ENCODE results near the gene RGS14. TPM values are rescaled to one million over a fixed set of nuclear protein-coding genes. Genes with fewer than 3 reads are reported as not detected.

The RGS14 gene
- total RNA-seq, 1 donor from 2014 or later, result 8.4 TPM

GRCh38 chr5:177364159-177364962, 6.6 kb downstream of the RGS14 start:
- FAIRE-seq, result no peak
- TF ChIP-seq, protein P1, sequence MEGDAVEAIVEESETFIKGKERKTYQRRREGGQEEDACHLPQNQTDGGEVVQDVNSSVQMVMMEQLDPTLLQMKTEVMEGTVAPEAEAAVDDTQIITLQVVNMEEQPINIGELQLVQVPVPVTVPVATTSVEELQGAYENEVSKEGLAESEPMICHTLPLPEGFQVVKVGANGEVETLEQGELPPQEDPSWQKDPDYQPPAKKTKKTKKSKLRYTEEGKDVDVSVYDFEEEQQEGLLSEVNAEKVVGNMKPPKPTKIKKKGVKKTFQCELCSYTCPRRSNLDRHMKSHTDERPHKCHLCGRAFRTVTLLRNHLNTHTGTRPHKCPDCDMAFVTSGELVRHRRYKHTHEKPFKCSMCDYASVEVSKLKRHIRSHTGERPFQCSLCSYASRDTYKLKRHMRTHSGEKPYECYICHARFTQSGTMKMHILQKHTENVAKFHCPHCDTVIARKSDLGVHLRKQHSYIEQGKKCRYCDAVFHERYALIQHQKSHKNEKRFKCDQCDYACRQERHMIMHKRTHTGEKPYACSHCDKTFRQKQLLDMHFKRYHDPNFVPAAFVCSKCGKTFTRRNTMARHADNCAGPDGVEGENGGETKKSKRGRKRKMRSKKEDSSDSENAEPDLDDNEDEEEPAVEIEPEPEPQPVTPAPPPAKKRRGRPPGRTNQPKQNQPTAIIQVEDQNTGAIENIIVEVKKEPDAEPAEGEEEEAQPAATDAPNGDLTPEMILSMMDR (IDR thresholded peaks at IDR 0.05; ENCODE audit: insufficient read depth, low read length, severe bottlenecking), result no peak
- peak; percentile 45 for DNase-seq (ENCODE audit: low read depth)
- Histone ChIP-seq H3K27me3 (ENCODE audit: control insufficient read depth, insufficient read depth, low read length) (no peaks in the 10 kb centered on the region), H3K4me3 (ENCODE audit: low read depth, low read length) (no peak overlapping the region), H3K36me3 (ENCODE audit: control insufficient read depth, insufficient read depth, low read length) (no peaks in the 10 kb centered on the region)

DNA sequence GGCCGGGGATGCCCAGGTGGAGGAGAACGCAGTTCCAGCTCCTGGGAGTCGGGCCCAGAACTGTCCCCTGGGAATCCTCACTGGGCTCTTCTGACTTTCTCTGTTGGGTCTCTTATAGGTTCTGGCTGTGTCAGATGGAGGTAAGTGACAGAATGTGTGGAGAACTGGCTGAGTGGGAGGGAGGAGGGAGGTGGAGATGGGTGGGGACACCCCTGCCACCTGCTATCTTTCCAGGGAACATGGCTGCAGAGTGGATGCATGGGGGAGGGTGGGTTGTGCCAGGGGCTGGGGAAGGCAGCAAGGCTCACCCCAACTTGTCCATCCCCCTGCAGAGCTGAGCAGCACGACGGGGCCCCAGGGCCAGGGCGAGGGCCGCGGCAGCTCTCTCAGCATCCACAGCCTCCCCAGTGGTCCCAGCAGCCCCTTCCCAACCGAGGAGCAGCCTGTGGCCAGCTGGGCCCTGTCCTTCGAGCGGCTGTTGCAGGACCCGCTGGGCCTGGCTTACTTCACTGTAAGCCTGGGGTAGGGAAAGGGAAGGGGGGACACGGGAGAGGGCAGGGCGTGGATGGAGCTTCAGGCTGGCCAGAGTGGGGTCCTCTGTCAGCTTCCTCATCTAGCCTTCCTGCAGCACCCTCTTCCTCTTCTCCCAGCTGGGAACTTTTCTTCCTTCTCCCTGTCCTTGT, 8.3 kb downstream of the RGS14 start:
- H3K4me3 ChIP-seq (ENCODE audit: low read depth, low read length), result no peak overlapping the region
- FAIRE-seq, result no peak

GRCh38 chr5:177366528-177367322, 9.0 kb downstream of the RGS14 start:
- FAIRE-seq (no peak), DNase-seq (ENCODE audit: low read depth) (peak; percentile 69)
- Histone ChIP-seq H3K4me3 (ENCODE audit: low read depth, low read length) (peak overlapping the region; percentile 35), H3K27me3 (ENCODE audit: control insufficient read depth, insufficient read depth, low read length) (no peaks in the 10 kb centered on the region), H3K36me3 (ENCODE audit: control insufficient read depth, insufficient read depth, low read length) (no peaks in the 10 kb centered on the region)
- TF ChIP-seq, protein P1 (IDR thresholded peaks at IDR 0.05; ENCODE audit: insufficient read depth, low read length, severe bottlenecking), result no peak

More for the DNA sequence above, 8.3 kb downstream of the RGS14 start:
- no peaks in the 10 kb centered on the region for H3K36me3 ChIP-seq (ENCODE audit: control insufficient read depth, insufficient read depth, low read length)
- TF ChIP-seq, protein P1 (IDR thresholded peaks at IDR 0.05; ENCODE audit: insufficient read depth, low read length, severe bottlenecking), result no peak
- no peaks in the 10 kb centered on the region for H3K27me3 ChIP-seq (ENCODE audit: control insufficient read depth, insufficient read depth, low read length)
- no peak for DNase-seq (ENCODE audit: low read depth)

DNA sequence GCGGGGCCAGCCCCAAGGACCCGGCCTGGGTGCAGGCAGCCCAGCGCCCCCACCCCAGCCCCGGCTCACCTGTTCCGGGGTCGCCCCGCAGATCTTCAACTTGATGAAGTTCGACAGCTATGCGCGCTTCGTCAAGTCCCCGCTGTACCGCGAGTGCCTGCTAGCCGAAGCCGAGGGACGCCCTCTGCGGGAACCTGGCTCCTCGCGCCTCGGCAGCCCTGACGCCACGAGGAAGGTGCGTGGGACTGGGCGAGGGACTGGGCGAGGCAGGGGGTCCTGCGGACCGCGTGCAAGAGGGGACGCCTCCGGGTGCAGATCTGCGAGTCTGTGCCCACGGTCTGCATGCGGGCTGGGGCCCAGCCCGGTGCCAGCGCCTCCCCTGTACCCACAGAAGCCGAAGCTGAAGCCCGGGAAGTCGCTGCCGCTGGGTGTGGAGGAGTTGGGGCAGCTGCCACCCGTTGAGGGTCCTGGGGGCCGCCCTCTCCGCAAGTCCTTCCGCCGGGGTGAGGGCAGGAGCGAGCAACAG, 9.7 kb downstream of the RGS14 start:
- Histone ChIP-seq H3K4me3 (ENCODE audit: low read depth, low read length) (peak overlapping the region; percentile 35), H3K27me3 (ENCODE audit: control insufficient read depth, insufficient read depth, low read length) (no peaks in the 10 kb centered on the region), H3K36me3 (ENCODE audit: control insufficient read depth, insufficient read depth, low read length) (peaks cover 3% of the 10 kb centered on the region)
- FAIRE-seq (no peak), DNase-seq (ENCODE audit: low read depth) (no peak)
- TF ChIP-seq, protein P1 (IDR thresholded peaks at IDR 0.05; ENCODE audit: insufficient read depth, low read length, severe bottlenecking), result peak; percentile 20

GRCh38 chr5:177367981-177368868, 10.5 kb downstream of the RGS14 start:
- TF ChIP-seq, protein P1 (IDR thresholded peaks at IDR 0.05; ENCODE audit: insufficient read depth, low read length, severe bottlenecking), result no peak
- no peaks in the 10 kb centered on the region for H3K27me3 ChIP-seq (ENCODE audit: control insufficient read depth, insufficient read depth, low read length)
- H3K4me3 ChIP-seq (ENCODE audit: low read depth, low read length), result no peak overlapping the region
- peaks cover 3% of the 10 kb centered on the region for H3K36me3 ChIP-seq (ENCODE audit: control insufficient read depth, insufficient read depth, low read length)
- peak; percentile 47 for FAIRE-seq
- peak; percentile 80 for DNase-seq (ENCODE audit: low read depth)
